ENCODE results near the gene CARD10. TPM values are rescaled to one million over a fixed set of nuclear protein-coding genes. Genes with fewer than 3 reads are reported as not detected.

CARD10 gene
- total RNA-seq, 1 experiment from 2014 or later = 17.5 TPM

DNA sequence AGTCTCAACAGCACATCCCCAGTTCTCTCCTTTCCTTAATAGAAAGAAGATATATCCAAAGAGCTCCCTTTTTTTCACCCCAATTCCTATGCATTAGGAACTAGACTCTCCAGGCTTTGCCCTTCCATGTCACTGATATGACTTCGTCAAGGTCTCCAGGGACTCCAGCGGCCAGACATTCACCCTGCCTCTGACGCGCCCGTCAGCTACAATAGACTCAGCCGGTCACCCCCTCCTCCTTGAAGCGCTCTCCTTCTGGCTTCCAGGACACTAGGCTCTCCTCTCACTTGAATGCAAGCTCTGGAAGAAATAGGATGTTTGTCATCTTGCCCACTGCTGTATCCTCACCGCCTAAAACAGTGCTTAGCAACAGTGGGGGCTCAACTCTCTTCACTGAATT is 77.1 kb downstream of the CARD10 start:
- H3K4me1 Mint-ChIP-seq = no peaks in the 10 kb centered on the region
- H3K9me3 Mint-ChIP-seq = peaks cover 30% of the 10 kb centered on the region
- TF ChIP-seq, protein P1, sequence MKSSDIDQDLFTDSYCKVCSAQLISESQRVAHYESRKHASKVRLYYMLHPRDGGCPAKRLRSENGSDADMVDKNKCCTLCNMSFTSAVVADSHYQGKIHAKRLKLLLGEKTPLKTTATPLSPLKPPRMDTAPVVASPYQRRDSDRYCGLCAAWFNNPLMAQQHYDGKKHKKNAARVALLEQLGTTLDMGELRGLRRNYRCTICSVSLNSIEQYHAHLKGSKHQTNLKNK (CRISPR knock-in tag; IDR thresholded peaks at IDR 0.05) = no peak
- TF ChIP-seq, protein P2, sequence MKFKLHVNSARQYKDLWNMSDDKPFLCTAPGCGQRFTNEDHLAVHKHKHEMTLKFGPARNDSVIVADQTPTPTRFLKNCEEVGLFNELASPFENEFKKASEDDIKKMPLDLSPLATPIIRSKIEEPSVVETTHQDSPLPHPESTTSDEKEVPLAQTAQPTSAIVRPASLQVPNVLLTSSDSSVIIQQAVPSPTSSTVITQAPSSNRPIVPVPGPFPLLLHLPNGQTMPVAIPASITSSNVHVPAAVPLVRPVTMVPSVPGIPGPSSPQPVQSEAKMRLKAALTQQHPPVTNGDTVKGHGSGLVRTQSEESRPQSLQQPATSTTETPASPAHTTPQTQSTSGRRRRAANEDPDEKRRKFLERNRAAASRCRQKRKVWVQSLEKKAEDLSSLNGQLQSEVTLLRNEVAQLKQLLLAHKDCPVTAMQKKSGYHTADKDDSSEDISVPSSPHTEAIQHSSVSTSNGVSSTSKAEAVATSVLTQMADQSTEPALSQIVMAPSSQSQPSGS (CRISPR knock-in tag; IDR thresholded peaks at IDR 0.05; ENCODE audit: borderline replicate concordance, low read depth) = no peak
- no peak for TF ChIP-seq CREB1 (CRISPR knock-in tag; IDR thresholded peaks at IDR 0.05)
- TF ChIP-seq RELA (CRISPR knock-in tag; IDR thresholded peaks at IDR 0.05; ENCODE audit: borderline replicate concordance) = no peak
- no peak for TF ChIP-seq IRF2 (CRISPR knock-in tag; IDR thresholded peaks at IDR 0.05; ENCODE audit: borderline replicate concordance, low read depth)
- TF ChIP-seq SOX15 (CRISPR knock-in tag; IDR thresholded peaks at IDR 0.05) = no peak
- no peak for TF ChIP-seq TEAD4 (CRISPR knock-in tag; IDR thresholded peaks at IDR 0.05)
- TF ChIP-seq, protein P3, sequence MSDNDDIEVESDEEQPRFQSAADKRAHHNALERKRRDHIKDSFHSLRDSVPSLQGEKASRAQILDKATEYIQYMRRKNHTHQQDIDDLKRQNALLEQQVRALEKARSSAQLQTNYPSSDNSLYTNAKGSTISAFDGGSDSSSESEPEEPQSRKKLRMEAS (CRISPR knock-in tag; IDR thresholded peaks at IDR 0.05) = no peak
- TF ChIP-seq JUN (CRISPR knock-in tag; IDR thresholded peaks at IDR 0.05) = no peak
- TF ChIP-seq, protein P4, sequence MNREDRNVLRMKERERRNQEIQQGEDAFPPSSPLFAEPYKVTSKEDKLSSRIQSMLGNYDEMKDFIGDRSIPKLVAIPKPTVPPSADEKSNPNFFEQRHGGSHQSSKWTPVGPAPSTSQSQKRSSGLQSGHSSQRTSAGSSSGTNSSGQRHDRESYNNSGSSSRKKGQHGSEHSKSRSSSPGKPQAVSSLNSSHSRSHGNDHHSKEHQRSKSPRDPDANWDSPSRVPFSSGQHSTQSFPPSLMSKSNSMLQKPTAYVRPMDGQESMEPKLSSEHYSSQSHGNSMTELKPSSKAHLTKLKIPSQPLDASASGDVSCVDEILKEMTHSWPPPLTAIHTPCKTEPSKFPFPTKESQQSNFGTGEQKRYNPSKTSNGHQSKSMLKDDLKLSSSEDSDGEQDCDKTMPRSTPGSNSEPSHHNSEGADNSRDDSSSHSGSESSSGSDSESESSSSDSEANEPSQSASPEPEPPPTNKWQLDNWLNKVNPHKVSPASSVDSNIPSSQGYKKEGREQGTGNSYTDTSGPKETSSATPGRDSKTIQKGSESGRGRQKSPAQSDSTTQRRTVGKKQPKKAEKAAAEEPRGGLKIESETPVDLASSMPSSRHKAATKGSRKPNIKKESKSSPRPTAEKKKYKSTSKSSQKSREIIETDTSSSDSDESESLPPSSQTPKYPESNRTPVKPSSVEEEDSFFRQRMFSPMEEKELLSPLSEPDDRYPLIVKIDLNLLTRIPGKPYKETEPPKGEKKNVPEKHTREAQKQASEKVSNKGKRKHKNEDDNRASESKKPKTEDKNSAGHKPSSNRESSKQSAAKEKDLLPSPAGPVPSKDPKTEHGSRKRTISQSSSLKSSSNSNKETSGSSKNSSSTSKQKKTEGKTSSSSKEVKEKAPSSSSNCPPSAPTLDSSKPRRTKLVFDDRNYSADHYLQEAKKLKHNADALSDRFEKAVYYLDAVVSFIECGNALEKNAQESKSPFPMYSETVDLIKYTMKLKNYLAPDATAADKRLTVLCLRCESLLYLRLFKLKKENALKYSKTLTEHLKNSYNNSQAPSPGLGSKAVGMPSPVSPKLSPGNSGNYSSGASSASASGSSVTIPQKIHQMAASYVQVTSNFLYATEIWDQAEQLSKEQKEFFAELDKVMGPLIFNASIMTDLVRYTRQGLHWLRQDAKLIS (CRISPR knock-in tag; IDR thresholded peaks at IDR 0.05; ENCODE audit: borderline replicate concordance) = no peak
- TF ChIP-seq ZNF121 (CRISPR knock-in tag; IDR thresholded peaks at IDR 0.05) = no peak
- TF ChIP-seq, protein P5, sequence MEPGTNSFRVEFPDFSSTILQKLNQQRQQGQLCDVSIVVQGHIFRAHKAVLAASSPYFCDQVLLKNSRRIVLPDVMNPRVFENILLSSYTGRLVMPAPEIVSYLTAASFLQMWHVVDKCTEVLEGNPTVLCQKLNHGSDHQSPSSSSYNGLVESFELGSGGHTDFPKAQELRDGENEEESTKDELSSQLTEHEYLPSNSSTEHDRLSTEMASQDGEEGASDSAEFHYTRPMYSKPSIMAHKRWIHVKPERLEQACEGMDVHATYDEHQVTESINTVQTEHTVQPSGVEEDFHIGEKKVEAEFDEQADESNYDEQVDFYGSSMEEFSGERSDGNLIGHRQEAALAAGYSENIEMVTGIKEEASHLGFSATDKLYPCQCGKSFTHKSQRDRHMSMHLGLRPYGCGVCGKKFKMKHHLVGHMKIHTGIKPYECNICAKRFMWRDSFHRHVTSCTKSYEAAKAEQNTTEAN (CRISPR knock-in tag; IDR thresholded peaks at IDR 0.05) = no peak
- no peak for TF ChIP-seq NFATC4 (CRISPR knock-in tag; IDR thresholded peaks at IDR 0.05)
- TF ChIP-seq FOXJ3 (CRISPR knock-in tag; IDR thresholded peaks at IDR 0.05; ENCODE audit: borderline replicate concordance) = no peak
- TF ChIP-seq, protein P6, sequence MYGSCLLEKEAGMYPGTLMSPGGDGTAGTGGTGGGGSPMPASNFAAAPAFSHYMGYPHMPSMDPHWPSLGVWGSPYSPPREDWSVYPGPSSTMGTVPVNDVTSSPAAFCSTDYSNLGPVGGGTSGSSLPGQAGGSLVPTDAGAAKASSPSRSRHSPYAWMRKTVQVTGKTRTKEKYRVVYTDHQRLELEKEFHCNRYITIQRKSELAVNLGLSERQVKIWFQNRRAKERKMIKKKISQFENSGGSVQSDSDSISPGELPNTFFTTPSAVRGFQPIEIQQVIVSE (CRISPR knock-in tag; IDR thresholded peaks at IDR 0.05; ENCODE audit: borderline replicate concordance) = no peak
- no peak for TF ChIP-seq ZNF671 (CRISPR knock-in tag; IDR thresholded peaks at IDR 0.05)
- TF ChIP-seq SMAD4 (CRISPR knock-in tag; IDR thresholded peaks at IDR 0.05) = no peak
- TF ChIP-seq GRHL2 (CRISPR knock-in tag; IDR thresholded peaks at IDR 0.05; ENCODE audit: insufficient replicate concordance, severe bottlenecking) = no peak
- TF ChIP-seq ZNF317 (CRISPR knock-in tag; IDR thresholded peaks at IDR 0.05; ENCODE audit: borderline replicate concordance, low read depth) = no peak
- DNase-seq (ENCODE audit: low spot score) (no peak), ATAC-seq (no peak)
- peaks cover 6% of the 10 kb centered on the region for H3K36me3 Mint-ChIP-seq
- peaks cover 11% of the 10 kb centered on the region for H3K27me3 Mint-ChIP-seq (ENCODE audit: low read depth)
- no peak overlapping the region for H3K27ac Mint-ChIP-seq
- no peak overlapping the region for H3K4me3 Mint-ChIP-seq
- ChIA-PET POLR2A (interaction anchor here (0.9 kb wide), 1 partner anchor 339 kb away, joined by 3 read pairs; no protein-coding TSS in a partner anchor), CTCF (interaction anchor here (1.2 to 1.4 kb wide), 2 partner anchors 8 to 14 kb away, joined by 3 to 9 read pairs; no protein-coding TSS in a partner anchor)

All from WTC11 (cell line).